NB4 (cell line): ENCODE measurements around the gene ZBTB7B.

Experiments
- POLR2A ChIP-seq: IDR thresholded peaks from 2 replicates; pipeline ENCODE4 v1.6.1; 2011; ENCODE audit warnings: mild to moderate bottlenecking; ENCODE audit not compliant: insufficient read length; ENCODE audit errors: extremely low read depth
- TF ChIP-seq, protein P1 (sequence below): IDR thresholded peaks from one replicate; pipeline ENCODE4 v1.5.1; 2012; ENCODE audit warnings: low read depth, low read length

DNA sequence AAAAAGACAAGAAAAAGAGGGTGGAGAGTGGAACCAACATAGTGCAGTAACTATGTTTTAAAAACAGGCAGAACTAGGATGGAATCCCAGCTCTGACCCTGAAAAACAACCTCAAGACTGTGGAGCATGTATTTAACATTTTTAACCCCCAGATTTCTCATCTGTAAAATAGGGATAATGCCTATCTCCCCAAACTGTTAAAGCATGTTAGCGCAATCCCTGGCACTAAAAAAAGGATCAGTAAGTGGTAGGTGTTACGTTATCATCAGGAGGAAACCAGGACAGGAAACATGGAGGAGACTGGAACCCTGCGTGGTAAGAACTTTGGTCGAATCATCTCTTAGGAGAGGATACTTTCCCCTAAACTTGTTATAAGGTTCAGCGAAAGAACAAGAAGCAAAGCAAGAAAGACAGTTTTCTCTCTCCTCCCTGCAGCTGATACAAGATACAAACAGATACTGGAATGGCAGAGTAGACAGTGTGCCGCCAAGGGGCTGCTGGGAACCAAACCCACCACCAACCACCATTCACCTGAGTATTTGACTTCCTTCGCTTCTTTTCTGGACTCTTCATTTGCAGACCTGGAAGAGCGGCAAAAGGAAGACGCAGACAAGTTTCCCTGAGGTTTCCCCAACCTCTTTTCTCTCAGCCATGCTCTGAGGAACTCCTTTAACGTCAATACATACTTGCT is 42.0 kb upstream of the ZBTB7B start:
- TF ChIP-seq, protein P1, sequence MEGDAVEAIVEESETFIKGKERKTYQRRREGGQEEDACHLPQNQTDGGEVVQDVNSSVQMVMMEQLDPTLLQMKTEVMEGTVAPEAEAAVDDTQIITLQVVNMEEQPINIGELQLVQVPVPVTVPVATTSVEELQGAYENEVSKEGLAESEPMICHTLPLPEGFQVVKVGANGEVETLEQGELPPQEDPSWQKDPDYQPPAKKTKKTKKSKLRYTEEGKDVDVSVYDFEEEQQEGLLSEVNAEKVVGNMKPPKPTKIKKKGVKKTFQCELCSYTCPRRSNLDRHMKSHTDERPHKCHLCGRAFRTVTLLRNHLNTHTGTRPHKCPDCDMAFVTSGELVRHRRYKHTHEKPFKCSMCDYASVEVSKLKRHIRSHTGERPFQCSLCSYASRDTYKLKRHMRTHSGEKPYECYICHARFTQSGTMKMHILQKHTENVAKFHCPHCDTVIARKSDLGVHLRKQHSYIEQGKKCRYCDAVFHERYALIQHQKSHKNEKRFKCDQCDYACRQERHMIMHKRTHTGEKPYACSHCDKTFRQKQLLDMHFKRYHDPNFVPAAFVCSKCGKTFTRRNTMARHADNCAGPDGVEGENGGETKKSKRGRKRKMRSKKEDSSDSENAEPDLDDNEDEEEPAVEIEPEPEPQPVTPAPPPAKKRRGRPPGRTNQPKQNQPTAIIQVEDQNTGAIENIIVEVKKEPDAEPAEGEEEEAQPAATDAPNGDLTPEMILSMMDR = no peak
- TF ChIP-seq POLR2A = no peak
